ENCODE results near the gene HSP90B1.

DNA sequence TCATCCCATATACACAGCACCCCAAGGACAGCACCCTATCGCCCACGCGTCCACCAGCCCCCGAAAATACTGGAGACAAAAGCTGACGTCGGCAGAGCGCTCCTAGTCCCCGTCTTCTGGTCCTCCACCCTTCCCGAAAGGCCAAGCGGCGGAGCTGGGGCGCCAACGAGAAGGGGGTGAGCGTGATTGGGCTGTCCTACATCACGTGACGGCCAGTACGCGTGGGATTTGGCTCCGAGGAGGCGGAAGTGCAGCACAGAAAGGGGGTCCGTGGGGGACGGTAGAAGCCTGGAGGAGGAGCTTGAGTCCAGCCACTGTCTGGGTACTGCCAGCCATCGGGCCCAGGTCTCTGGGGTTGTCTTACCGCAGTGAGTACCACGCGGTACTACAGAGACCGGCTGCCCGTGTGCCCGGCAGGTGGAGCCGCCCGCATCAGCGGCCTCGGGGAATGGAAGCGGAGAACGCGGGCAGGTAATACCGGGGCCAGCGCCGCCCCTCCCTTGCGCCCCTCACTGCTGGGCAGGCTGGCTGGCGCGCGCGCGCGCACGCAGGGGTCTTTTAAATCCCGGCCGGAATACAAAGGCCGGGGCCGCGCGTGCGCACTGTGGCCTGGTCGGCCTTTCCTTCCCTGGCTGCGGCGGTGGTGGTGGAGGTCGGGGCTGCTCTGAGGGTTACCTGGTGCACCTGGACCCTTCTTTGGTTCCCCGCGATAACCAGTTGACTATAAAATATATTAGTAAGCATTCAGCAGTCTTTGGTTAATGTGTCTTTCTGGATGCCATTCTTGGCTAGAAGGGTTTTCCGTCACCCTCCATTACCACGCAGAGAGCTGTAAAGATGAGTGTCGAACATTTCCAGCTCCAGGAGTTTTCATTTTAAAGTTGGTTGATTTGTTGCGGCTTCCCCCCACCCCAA lies 35.6 kb downstream of the HSP90B1 start, which contains the start of gene TDG:
- TF ChIP-seq, protein P1, sequence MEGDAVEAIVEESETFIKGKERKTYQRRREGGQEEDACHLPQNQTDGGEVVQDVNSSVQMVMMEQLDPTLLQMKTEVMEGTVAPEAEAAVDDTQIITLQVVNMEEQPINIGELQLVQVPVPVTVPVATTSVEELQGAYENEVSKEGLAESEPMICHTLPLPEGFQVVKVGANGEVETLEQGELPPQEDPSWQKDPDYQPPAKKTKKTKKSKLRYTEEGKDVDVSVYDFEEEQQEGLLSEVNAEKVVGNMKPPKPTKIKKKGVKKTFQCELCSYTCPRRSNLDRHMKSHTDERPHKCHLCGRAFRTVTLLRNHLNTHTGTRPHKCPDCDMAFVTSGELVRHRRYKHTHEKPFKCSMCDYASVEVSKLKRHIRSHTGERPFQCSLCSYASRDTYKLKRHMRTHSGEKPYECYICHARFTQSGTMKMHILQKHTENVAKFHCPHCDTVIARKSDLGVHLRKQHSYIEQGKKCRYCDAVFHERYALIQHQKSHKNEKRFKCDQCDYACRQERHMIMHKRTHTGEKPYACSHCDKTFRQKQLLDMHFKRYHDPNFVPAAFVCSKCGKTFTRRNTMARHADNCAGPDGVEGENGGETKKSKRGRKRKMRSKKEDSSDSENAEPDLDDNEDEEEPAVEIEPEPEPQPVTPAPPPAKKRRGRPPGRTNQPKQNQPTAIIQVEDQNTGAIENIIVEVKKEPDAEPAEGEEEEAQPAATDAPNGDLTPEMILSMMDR (IDR thresholded peaks at IDR 0.05): peak in 4 of 6 experiments; percentile 12 to 34 (median 23)
- peak in 3 of 4 donors; percentile 75 to 95 (median 89) for TF ChIP-seq POLR2A (IDR thresholded peaks at IDR 0.05)
